HepG2 (cell line): Measurements from ENCODE around the gene TTYH2. TPM values are rescaled to one million over a fixed set of nuclear protein-coding genes. Genes with fewer than 3 reads are reported as not detected.

ENCODE experiments used
- ATAC-seq: fragments of 200-7000 bp; cut with Tn5 transposase; 3 replicates; pipeline ENCODE4 v1.9.1; 2020; ENCODE audit warnings: mild to moderate bottlenecking, moderate library complexity
- BruUV-seq: library from RNA; stranded (reverse); fragments of 400-500 nt; replicated peaks from 2 replicates; lab custom pipeline; 2021; lab: Mats Ljungman, UMichigan
- CTCF ChIA-PET: fragments of 300-600 bp; formaldehyde crosslinking; extraction: SDS; loops from one replicate; lab custom pipeline; 2021; ENCODE audit warnings: low total read pairs, inconsistent platforms, low intra/inter-chr PET ratio; lab: Yijun Ruan, JAX
- POLR2A ChIA-PET: fragments of 350-600 bp; sonication (Branson Sonifier 250); formaldehyde crosslinking; loops from one replicate; lab custom pipeline; 2020; ENCODE audit warnings: antibody characterized with exemption, inconsistent platforms; lab: Yijun Ruan, JAX
- DNase-seq: peaks from one replicate; pipeline ENCODE4 v3.0.0-alpha.2; 2015; ENCODE audit warnings: low spot score
- FAIRE-seq: peaks from 3 replicates; lab custom pipeline; 2011; peaks lifted over from hg19 to GRCh38; lab: Jason Lieb, UNC
- H2AFZ ChIP-seq: one replicate; pipeline ENCODE4 v1.6.1; 2011; ENCODE audit warnings: low read length, inconsistent platforms
- H3K27ac ChIP-seq: fragments of 300-600 bp; 3 replicates; pipeline ENCODE4 v1.8.0; 2011; ENCODE audit warnings: mixed run types, mild to moderate bottlenecking, mixed read lengths, low read length, inconsistent platforms; ENCODE audit not compliant: insufficient read depth; ENCODE audit errors: extremely low read length
- H3K27me3 ChIP-seq, 2 experiments: fragments of 200-600 bp in 1 of 2; 2 replicates in 1 of 2; 3 replicates in 1 of 2; pipeline versions ENCODE4 v1.6.0 to v1.8.0; 2011; ENCODE audit warnings: low read length in 2 of 2, mild to moderate bottlenecking in 2 of 2, moderate library complexity in 2 of 2, inconsistent platforms in 1 of 2; ENCODE audit not compliant: insufficient read depth in 2 of 2, control insufficient read depth in 1 of 2
- H3K36me3 ChIP-seq, 2 experiments: fragments of 200-600 bp in 1 of 2; replicated peaks in 1 of 2; 2 replicates in 1 of 2; 3 replicates in 1 of 2; pipeline versions ENCODE4 v1.5.1 to v1.8.0; 2011; ENCODE audit warnings: low read length in 2 of 2, inconsistent platforms in 1 of 2; ENCODE audit not compliant: insufficient read depth in 2 of 2, control insufficient read depth in 1 of 2
- H3K4me1 ChIP-seq: 2 replicates; pipeline ENCODE4 v1.5.1; 2012; ENCODE audit warnings: low read length, inconsistent platforms; ENCODE audit not compliant: insufficient read depth
- H3K4me2 ChIP-seq: 2 replicates; pipeline ENCODE4 v1.6.0; 2011; ENCODE audit warnings: low read depth, low read length, inconsistent platforms
- H3K4me3 ChIP-seq, 3 experiments: fragments of 200-600 bp in 1 of 3; sonication (generic), shearing (Covaris generic) in 1 of 3; replicated peaks in 1 of 3; 2 replicates each; pipeline ENCODE4 v1.5.1; 2011 to 2016; ENCODE audit warnings: low read length in 3 of 3, inconsistent platforms in 2 of 3, low read depth in 2 of 3, mild to moderate bottlenecking in 2 of 3, control low read depth in 1 of 3, mixed read lengths in 1 of 3; ENCODE audit not compliant: insufficient read depth in 1 of 3
- H3K79me2 ChIP-seq: one replicate; pipeline ENCODE4 v1.6.1; 2011; ENCODE audit warnings: low read length, inconsistent platforms; ENCODE audit not compliant: insufficient read depth
- H3K9ac ChIP-seq: 2 replicates; pipeline ENCODE4 v1.6.0; 2011; ENCODE audit warnings: mild to moderate bottlenecking, low read depth, low read length, inconsistent platforms; ENCODE audit not compliant: insufficient read depth
- H3K9me3 ChIP-seq: 2 replicates; pipeline ENCODE4 v1.5.1; 2012; ENCODE audit warnings: mild to moderate bottlenecking, low read length
- H4K20me1 ChIP-seq: 2 replicates; pipeline ENCODE4 v1.6.0; 2011; ENCODE audit warnings: inconsistent platforms, mild to moderate bottlenecking, low read length, moderate library complexity; ENCODE audit not compliant: insufficient read depth
- ATF7-NPFF ChIP-seq: sonication (generic); formaldehyde crosslinking; IDR thresholded peaks from 2 replicates; pipeline ENCODE4 v1.8.1; 2023; ENCODE audit warnings: mild to moderate bottlenecking, low read depth, missing genetic modification reagents, moderate library complexity
- BCL6 ChIP-seq: IDR thresholded peaks from 2 replicates; pipeline ENCODE4 v1.6.1; 2016; ENCODE audit warnings: missing genetic modification reagents, missing compliant biosample characterization
- ESRRA ChIP-seq: sonication (generic); formaldehyde crosslinking; IDR thresholded peaks from 2 replicates; pipeline ENCODE4 v1.5.1; 2020; ENCODE audit warnings: mild to moderate bottlenecking, low read depth, missing genetic modification reagents
- HOMEZ ChIP-seq: IDR thresholded peaks from 2 replicates; pipeline ENCODE4 v1.6.1; 2016; ENCODE audit warnings: low read depth
- HOXA9 ChIP-seq: sonication (generic); formaldehyde crosslinking; IDR thresholded peaks from 2 replicates; pipeline ENCODE4 v1.8.1; 2022; ENCODE audit warnings: missing genetic modification reagents, mild to moderate bottlenecking, moderate library complexity, borderline replicate concordance
- IRX3 ChIP-seq: sonication (generic); formaldehyde crosslinking; IDR thresholded peaks from 2 replicates; pipeline ENCODE4 v1.8.1; 2023; ENCODE audit warnings: mild to moderate bottlenecking, low read depth, missing genetic modification reagents, borderline replicate concordance
- MIXL1 ChIP-seq: IDR thresholded peaks from 2 replicates; pipeline ENCODE4 v1.6.1; 2016
- MNT ChIP-seq: fragments of 450-650 bp; IDR thresholded peaks from 2 replicates; pipeline ENCODE4 v1.6.1; 2016
- NRL ChIP-seq: sonication (generic); formaldehyde crosslinking; IDR thresholded peaks from 2 replicates; pipeline ENCODE4 v1.5.0; 2020; ENCODE audit warnings: missing genetic modification reagents, mild to moderate bottlenecking, moderate library complexity, borderline replicate concordance
- SOX6 ChIP-seq, 2 experiments: fragments of 450-650 bp in 1 of 2; sonication (generic) in 1 of 2; formaldehyde crosslinking in 1 of 2; IDR thresholded peaks; 2 replicates each; pipeline versions ENCODE4 v1.4.0 to v1.6.1; 2017 to 2020; ENCODE audit warnings: antibody characterized with exemption in 1 of 2, mild to moderate bottlenecking in 1 of 2, missing genetic modification reagents in 1 of 2
- STAT5B ChIP-seq: sonication (generic); formaldehyde crosslinking; IDR thresholded peaks from 2 replicates; pipeline ENCODE4 v1.4.0; 2020; ENCODE audit warnings: missing genetic modification reagents
- TBX2 ChIP-seq: sonication (generic); formaldehyde crosslinking; IDR thresholded peaks from 2 replicates; pipeline ENCODE4 v1.5.0; 2020; ENCODE audit warnings: missing genetic modification reagents, mild to moderate bottlenecking, borderline replicate concordance
- YY1 ChIP-seq: IDR thresholded peaks from 2 replicates; pipeline ENCODE4 v1.6.1; 2011; ENCODE audit warnings: low read length, low read depth, moderate library complexity, mild to moderate bottlenecking; ENCODE audit not compliant: insufficient read depth, insufficient replicate concordance
- ZFP90 ChIP-seq: sonication (generic); formaldehyde crosslinking; IDR thresholded peaks from 2 replicates; pipeline ENCODE4 v1.8.0; 2022; ENCODE audit warnings: missing genetic modification reagents, mild to moderate bottlenecking, inconsistent platforms, borderline replicate concordance
- ZNF446 ChIP-seq: sonication (generic); formaldehyde crosslinking; IDR thresholded peaks from 2 replicates; pipeline ENCODE4 v1.5.0; 2020; ENCODE audit warnings: mild to moderate bottlenecking, missing genetic modification reagents
- ZNF674 ChIP-seq: sonication (generic); formaldehyde crosslinking; IDR thresholded peaks from 2 replicates; pipeline ENCODE4 v1.5.0; 2020; ENCODE audit warnings: low read depth, mild to moderate bottlenecking, missing genetic modification reagents
- ZNF703 ChIP-seq: sonication (generic); formaldehyde crosslinking; IDR thresholded peaks from 2 replicates; pipeline ENCODE4 v1.5.1; 2020; ENCODE audit warnings: missing genetic modification reagents, mild to moderate bottlenecking, moderate library complexity, borderline replicate concordance
- WGBS: methylation state at CpG from one replicate; pipeline ENCODE4 v1.1.6; 2017; ENCODE audit warnings: low lambda C conversion rate; 5-methylcytosine and 5-hydroxymethylcytosine counted together
- in situ Hi-C: cut with HindIII; loops from 2 replicates; pipeline ENCODE4 v1.10.0; 2017; ENCODE audit warnings: low pct_unique_long_range_greater_than_20kb; ENCODE audit not compliant: extremely low pct_ligation_motif_present
- intact Hi-C: fragments of 100-400 bp; cut with micrococcal nuclease; formaldehyde crosslinking; loops from one replicate; pipeline ENCODE4 v1.10.0; 2022; ENCODE audit not compliant: unreplicated experiment
- polyA plus RNA-seq, 8 experiments: library from polyadenylated mRNA; depleted of rRNA in 3 of 8; stranded (reverse) in 7 of 8; unstranded in 1 of 8; fragments of >200 nt; fragmentation: Illumina TruSeq in 4 of 8; extraction: Trizol in 4 of 8; gene quantifications; 2 replicates each; pipeline versions ENCODE4 v1.2.1 to v1.2.3, GENCODE V29; 2011 to 2016; ENCODE audit warnings: low read depth in 4 of 8, missing spikeins in 1 of 8, mixed read lengths in 1 of 8; ENCODE audit not compliant: insufficient read depth in 1 of 8
- total RNA-seq, 5 experiments: library from RNA; depleted of rRNA; stranded (reverse); fragments of >200 nt; fragmentation: Illumina TruSeq; extraction: Trizol; gene quantifications; 2 replicates each; pipeline ENCODE4 v1.2.3, GENCODE V29; 2016; ENCODE audit warnings: low read depth in 1 of 5

The TTYH2 gene
- total and polyA plus RNA-seq, 2 of the 13 experiments (the other 11 are each of a cell fraction or from before 2014, with no cell fraction given): 0.77 to 0.96 TPM

- POLR2A ChIA-PET: no interaction called here
- no peak for FAIRE-seq
These were observed 46.5 kb downstream of the TTYH2 start for GRCh38 chr17:74259667-74260524.

More at GRCh38 chr17:74259667-74260524, 46.5 kb downstream of the TTYH2 start:
- intact Hi-C loops: no loop called here
- no peaks in the 10 kb centered on the region; a peak in 1 of 5 replicates for H3K36me3 ChIP-seq
- TF ChIP-seq NRL (CRISPR knock-in tag) (no peak), STAT5B (CRISPR knock-in tag) (no peak), IRX3 (CRISPR knock-in tag) (no peak), YY1 (no peak), ZNF446 (CRISPR knock-in tag) (no peak), MIXL1 (CRISPR knock-in tag) (no peak), ZNF703 (CRISPR knock-in tag) (no peak), SOX6 (IDR thresholded peaks at IDR 0.05) (no peak), SOX6 (CRISPR knock-in tag; IDR thresholded peaks at IDR 0.05) (no peak), MNT (no peak), BCL6 (no peak), TBX2 (CRISPR knock-in tag) (no peak), HOXA9 (CRISPR knock-in tag) (no peak), ZNF674 (CRISPR knock-in tag) (no peak), ESRRA (CRISPR knock-in tag) (no peak), ATF7-NPFF (CRISPR knock-in tag) (no peak), HOMEZ (CRISPR knock-in tag) (no peak), ZFP90 (no peak)
- H4K20me1 ChIP-seq: no peaks in the 10 kb centered on the region
- H3K4me1 ChIP-seq: no peaks in the 10 kb centered on the region
- DNase-seq (no peak), ATAC-seq (peak; percentile 47; the same call in 2 of the 3 replicates)
- peaks cover 3 to 13% of the 10 kb centered on the region in 2 experiments; a peak in 2 of 5 replicates for H3K27me3 ChIP-seq
- WGBS: 52% methylated on average over 19 of the region's 21 CpGs
- H3K9ac ChIP-seq: no peak overlapping the region
- no peak overlapping the region for H2AFZ ChIP-seq
- H3K79me2 ChIP-seq: no peaks in the 10 kb centered on the region
- H3K4me2 ChIP-seq: no peak overlapping the region
- no peaks in the 10 kb centered on the region for H3K9me3 ChIP-seq
- no peak overlapping the region for H3K27ac ChIP-seq
- H3K4me3 ChIP-seq: no peak overlapping the region
- CTCF ChIA-PET: no interaction called here
- in situ Hi-C loops: no loop called here
- no TSS peak for BruUV-seq
